Caco-2 (cell line): ENCODE results near the gene PDE6G. TPM values are rescaled to one million over a fixed set of nuclear protein-coding genes. Genes with fewer than 3 reads are reported as not detected.

Source experiments
- BruUV-seq: library from RNA; stranded (reverse); fragments of 400-500 nt; replicated peaks from 2 replicates; lab custom pipeline; 2021; lab: Mats Ljungman, UMichigan
- CTCF ChIA-PET: fragments of 300-600 bp; sonication (Branson Sonifier 250); formaldehyde crosslinking; loops from one replicate; lab custom pipeline; 2022; ENCODE audit warnings: antibody characterized with exemption; lab: Charles Lee
- POLR2A ChIA-PET: fragments of 300-600 bp; sonication (Branson Sonifier 250); formaldehyde crosslinking; loops from one replicate; lab custom pipeline; 2022; ENCODE audit warnings: antibody characterized with exemption; lab: Charles Lee
- DNase-seq, 2 experiments: peaks; one replicate each; pipeline versions ENCODE4 v3.0.0 to v3.0.0-alpha.2; 2020 to 2022
- H3K27me3 ChIP-seq: replicated peaks from 2 replicates; pipeline ENCODE4 v1.6.0; 2011; ENCODE audit warnings: low read length; ENCODE audit not compliant: control insufficient read depth, insufficient read depth
- H3K36me3 ChIP-seq: 2 replicates; pipeline ENCODE4 v1.5.1; 2011; ENCODE audit warnings: low read length; ENCODE audit not compliant: control insufficient read depth, insufficient read depth
- H3K4me1 ChIP-seq: fragments of 250-450 bp; sonication (Bioruptor Pico); 2 replicates; pipeline ENCODE4 v1.5.1; 2020; ENCODE audit warnings: mild to moderate bottlenecking
- H3K4me3 ChIP-seq: 2 replicates; pipeline ENCODE4 v1.5.1; 2011; ENCODE audit warnings: low read depth, mild to moderate bottlenecking, control low read depth, low read length
- H3K9me3 ChIP-seq: fragments of 250-450 bp; sonication (Bioruptor Pico); 2 replicates; pipeline ENCODE4 v1.5.1; 2020; ENCODE audit warnings: mild to moderate bottlenecking, moderate library complexity
- H3K27ac Mint-ChIP-seq: one replicate; pipeline ENCODE4 v1.8.0; 2022; ENCODE audit warnings: mixed read lengths; ENCODE audit not compliant: unreplicated experiment
- H3K27me3 Mint-ChIP-seq: one replicate; pipeline ENCODE4 v1.8.0; 2022; ENCODE audit warnings: mixed read lengths; ENCODE audit not compliant: insufficient read depth, unreplicated experiment
- H3K36me3 Mint-ChIP-seq: one replicate; pipeline ENCODE4 v1.8.0; 2022; ENCODE audit warnings: mild to moderate bottlenecking, mixed read lengths; ENCODE audit not compliant: insufficient read depth, unreplicated experiment
- H3K4me1 Mint-ChIP-seq: one replicate; pipeline ENCODE4 v1.8.0; 2022; ENCODE audit warnings: low read depth, mixed read lengths; ENCODE audit not compliant: unreplicated experiment
- H3K4me3 Mint-ChIP-seq: one replicate; pipeline ENCODE4 v1.8.0; 2022; ENCODE audit warnings: mild to moderate bottlenecking, moderate library complexity, mixed read lengths; ENCODE audit not compliant: unreplicated experiment
- H3K9me3 Mint-ChIP-seq: one replicate; pipeline ENCODE4 v1.8.0; 2022; ENCODE audit warnings: mixed read lengths; ENCODE audit not compliant: unreplicated experiment
- CTCF ChIP-seq, 2 experiments: fragments of 200-600 bp in 1 of 2; IDR thresholded peaks; 1 replicate in 1 of 2; 2 replicates in 1 of 2; pipeline versions ENCODE4 v1.5.1 to v1.8.0; 2011 to 2022; ENCODE audit warnings: antibody characterized with exemption in 1 of 2, control low read depth in 1 of 2, inconsistent platforms in 1 of 2, low read depth in 1 of 2, low read length in 1 of 2, mild to moderate bottlenecking in 1 of 2, moderate library complexity in 1 of 2; ENCODE audit not compliant: insufficient read depth in 1 of 2, severe bottlenecking in 1 of 2, unreplicated experiment in 1 of 2
- intact Hi-C: fragments of 100-400 bp; cut with micrococcal nuclease; formaldehyde crosslinking; loops from one replicate; pipeline ENCODE4 v1.10.0; 2022; ENCODE audit not compliant: unreplicated experiment
- total RNA-seq: library from RNA; stranded (reverse); gene quantifications from 2 replicates; pipeline ENCODE4 v1.2.3, GENCODE V29; 2022

The PDE6G gene
- total RNA-seq, 1 experiment from 2014 or later = not detected

- no peaks in the 10 kb centered on the region for H3K9me3 Mint-ChIP-seq
- DNase-seq = no peak
- intact Hi-C loops = no loop called here
- no peak overlapping the region for H3K27ac Mint-ChIP-seq
- Histone ChIP-seq H3K9me3 (no peaks in the 10 kb centered on the region), H3K4me1 (0 out of 2 replicates have a peak, but pooled peaks cover 5% of the 10 kb centered on the region), H3K36me3 (no peaks in the 10 kb centered on the region), H3K4me3 (no peak overlapping the region), H3K27me3 (no peaks in the 10 kb centered on the region)
- BruUV-seq = no TSS peak
- peaks cover 3% of the 10 kb centered on the region for H3K36me3 Mint-ChIP-seq
- ChIA-PET CTCF (no interaction called here), POLR2A (no interaction called here)
- no peak for TF ChIP-seq CTCF (IDR thresholded peaks at IDR 0.05; ENCODE audit: insufficient read depth in 1 of 2, low read depth in 1 of 2, low read length in 1 of 2, severe bottlenecking in 1 of 2, unreplicated experiment in 1 of 2)
- H3K27me3 Mint-ChIP-seq = no peaks in the 10 kb centered on the region
- no peaks in the 10 kb centered on the region for H3K4me1 Mint-ChIP-seq
- H3K4me3 Mint-ChIP-seq = no peak overlapping the region
Measured at GRCh38 chr17:81641825-81642489, 14.4 kb downstream of the PDE6G start.

- intact Hi-C loops = no loop called here
- Mint-ChIP-seq H3K9me3 (no peaks in the 10 kb centered on the region), H3K36me3 (peaks cover 20% of the 10 kb centered on the region), H3K4me1 (no peaks in the 10 kb centered on the region), H3K27ac (no peak overlapping the region), H3K4me3 (no peak overlapping the region), H3K27me3 (no peaks in the 10 kb centered on the region)
- BruUV-seq = no TSS peak
- ChIA-PET POLR2A (no interaction called here), CTCF (no interaction called here)
- Histone ChIP-seq H3K9me3 (no peaks in the 10 kb centered on the region), H3K27me3 (no peaks in the 10 kb centered on the region), H3K4me3 (no peak overlapping the region), H3K4me1 (peaks cover 9% of the 10 kb centered on the region; the same call in 1 of the 2 replicates), H3K36me3 (no peaks in the 10 kb centered on the region)
- TF ChIP-seq CTCF (IDR thresholded peaks at IDR 0.05; ENCODE audit: insufficient read depth in 1 of 2, low read depth in 1 of 2, low read length in 1 of 2, severe bottlenecking in 1 of 2, unreplicated experiment in 1 of 2) = no peak
- no peak for DNase-seq
Measured at GRCh38 chr17:81640011-81640410, 16.3 kb downstream of the PDE6G start.

GRCh38 chr17:81638683-81639082 is 17.7 kb downstream of the PDE6G start:
- Mint-ChIP-seq H3K9me3 (no peaks in the 10 kb centered on the region), H3K27me3 (no peaks in the 10 kb centered on the region), H3K4me3 (no peak overlapping the region), H3K27ac (no peak overlapping the region), H3K36me3 (peaks cover 20% of the 10 kb centered on the region), H3K4me1 (no peaks in the 10 kb centered on the region)
- intact Hi-C loops = no loop called here
- Histone ChIP-seq H3K9me3 (no peaks in the 10 kb centered on the region), H3K4me1 (peaks cover 9% of the 10 kb centered on the region; the same call in 1 of the 2 replicates), H3K27me3 (no peaks in the 10 kb centered on the region), H3K36me3 (no peaks in the 10 kb centered on the region), H3K4me3 (no peak overlapping the region)
- BruUV-seq = no TSS peak
- ChIA-PET POLR2A (interaction anchor here (0.6 kb wide), 1 partner anchor 62 kb away, joined by 3 read pairs; no protein-coding TSS in a partner anchor), CTCF (no interaction called here)
- TF ChIP-seq CTCF (IDR thresholded peaks at IDR 0.05; ENCODE audit: insufficient read depth in 1 of 2, low read depth in 1 of 2, low read length in 1 of 2, severe bottlenecking in 1 of 2, unreplicated experiment in 1 of 2) = no peak
- no peak for DNase-seq
